ENCODE data around the gene NOP53.

- TF ChIP-seq POLR2AphosphoS5 (IDR thresholded peaks at IDR 0.05; ENCODE audit: low read depth, low read length): no peak
- no peak for TF ChIP-seq POLR2A (IDR thresholded peaks at IDR 0.05; ENCODE audit: low read depth, low read length)
- TF ChIP-seq POU2F2 (IDR thresholded peaks at IDR 0.05; ENCODE audit: low read depth, low read length): no peak
- TF ChIP-seq TAF1 (IDR thresholded peaks at IDR 0.05; ENCODE audit: low read depth, low read length): no peak
Observed at GRCh38 chr19:47762151-47762550, 16.8 kb downstream of the NOP53 start.

Data from GM12891 (cell line).